Suprapubic skin (tissue), 4 donors: ENCODE measurements around the gene SAMD11. TPM values are rescaled to one million over a fixed set of nuclear protein-coding genes. Genes with fewer than 3 reads are reported as not detected.

Source experiments
- DNase-seq, 2 donors: peaks; one replicate each; pipeline ENCODE4 v3.0.0-alpha.2; 2019; ENCODE audit warnings: low spot score in 2 of 2
- H3K27ac ChIP-seq: fragments of 200-600 bp; sonication (generic); one replicate; pipeline ENCODE4 v1.5.1; 2019
- H3K27me3 ChIP-seq: fragments of 200-600 bp; sonication (generic); one replicate; pipeline ENCODE4 v1.5.1; 2019
- H3K36me3 ChIP-seq: fragments of 200-600 bp; sonication (generic); one replicate; pipeline ENCODE4 v1.5.1; 2019
- H3K4me1 ChIP-seq: fragments of 200-600 bp; sonication (generic); one replicate; pipeline ENCODE4 v1.5.1; 2019
- H3K4me3 ChIP-seq: fragments of 200-600 bp; sonication (generic); one replicate; pipeline ENCODE4 v1.5.1; 2019; ENCODE audit warnings: mild to moderate bottlenecking
- H3K9me3 ChIP-seq: fragments of 200-600 bp; sonication (generic); one replicate; pipeline ENCODE4 v1.5.1; 2019
- EP300 ChIP-seq: sonication (generic); formaldehyde crosslinking; IDR thresholded peaks from one replicate; pipeline ENCODE4 v1.6.1; 2017; ENCODE audit warnings: antibody characterized with exemption
- POLR2A ChIP-seq, 2 donors: fragments of 450-650 bp; IDR thresholded peaks; one replicate each; pipeline ENCODE4 v1.6.1; 2017; ENCODE audit warnings: antibody characterized with exemption in 2 of 2, mild to moderate bottlenecking in 2 of 2, moderate library complexity in 2 of 2
- POLR2AphosphoS5 ChIP-seq, 3 donors: sonication (generic); formaldehyde crosslinking; IDR thresholded peaks; one replicate each; pipeline ENCODE4 v1.6.1; 2017; ENCODE audit warnings: antibody characterized with exemption in 3 of 3
- WGBS: methylation state at CpG from one replicate; pipeline ENCODE4 v1.1.5; 2018; 5-methylcytosine and 5-hydroxymethylcytosine counted together
- total RNA-seq, 4 donors: library from RNA; depleted of rRNA; stranded (reverse); fragments of >200 nt; gene quantifications; one replicate each; pipeline ENCODE4 v1.1.0, GENCODE V29; 2016
- TF ChIP-seq, protein P1 (sequence below), 2 donors: fragments of 200-600 bp in 1 of 2; fragments of 450-650 bp in 1 of 2; sonication (generic) in 1 of 2; IDR thresholded peaks; one replicate each; pipeline ENCODE4 v1.5.1; 2016 to 2019; ENCODE audit warnings: antibody characterized with exemption in 2 of 2, mild to moderate bottlenecking in 1 of 2, moderate library complexity in 1 of 2

Gene SAMD11
- total RNA-seq, 4 donors from 2014 or later: 0.85 to 2.0 (median 1.5) TPM; not detected in 1

- Histone ChIP-seq H3K4me1 (peaks cover 36% of the 10 kb centered on the region), H3K36me3 (no peaks in the 10 kb centered on the region), H3K9me3 (no peaks in the 10 kb centered on the region), H3K27ac (no peak overlapping the region), H3K27me3 (peaks cover 95% of the 10 kb centered on the region), H3K4me3 (no peak overlapping the region)
- DNase-seq: no peak
- TF ChIP-seq EP300: no peak
- TF ChIP-seq, protein P1, sequence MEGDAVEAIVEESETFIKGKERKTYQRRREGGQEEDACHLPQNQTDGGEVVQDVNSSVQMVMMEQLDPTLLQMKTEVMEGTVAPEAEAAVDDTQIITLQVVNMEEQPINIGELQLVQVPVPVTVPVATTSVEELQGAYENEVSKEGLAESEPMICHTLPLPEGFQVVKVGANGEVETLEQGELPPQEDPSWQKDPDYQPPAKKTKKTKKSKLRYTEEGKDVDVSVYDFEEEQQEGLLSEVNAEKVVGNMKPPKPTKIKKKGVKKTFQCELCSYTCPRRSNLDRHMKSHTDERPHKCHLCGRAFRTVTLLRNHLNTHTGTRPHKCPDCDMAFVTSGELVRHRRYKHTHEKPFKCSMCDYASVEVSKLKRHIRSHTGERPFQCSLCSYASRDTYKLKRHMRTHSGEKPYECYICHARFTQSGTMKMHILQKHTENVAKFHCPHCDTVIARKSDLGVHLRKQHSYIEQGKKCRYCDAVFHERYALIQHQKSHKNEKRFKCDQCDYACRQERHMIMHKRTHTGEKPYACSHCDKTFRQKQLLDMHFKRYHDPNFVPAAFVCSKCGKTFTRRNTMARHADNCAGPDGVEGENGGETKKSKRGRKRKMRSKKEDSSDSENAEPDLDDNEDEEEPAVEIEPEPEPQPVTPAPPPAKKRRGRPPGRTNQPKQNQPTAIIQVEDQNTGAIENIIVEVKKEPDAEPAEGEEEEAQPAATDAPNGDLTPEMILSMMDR (IDR thresholded peaks at IDR 0.05): no peak
- TF ChIP-seq POLR2AphosphoS5 (IDR thresholded peaks at IDR 0.05): no peak
- no peak for TF ChIP-seq POLR2A (IDR thresholded peaks at IDR 0.05)
- WGBS: 40% methylated on average over 2 of the region's 10 CpGs
These were observed 4.0 kb downstream of the SAMD11 start for GRCh38 chr1:927748-928147.

DNA sequence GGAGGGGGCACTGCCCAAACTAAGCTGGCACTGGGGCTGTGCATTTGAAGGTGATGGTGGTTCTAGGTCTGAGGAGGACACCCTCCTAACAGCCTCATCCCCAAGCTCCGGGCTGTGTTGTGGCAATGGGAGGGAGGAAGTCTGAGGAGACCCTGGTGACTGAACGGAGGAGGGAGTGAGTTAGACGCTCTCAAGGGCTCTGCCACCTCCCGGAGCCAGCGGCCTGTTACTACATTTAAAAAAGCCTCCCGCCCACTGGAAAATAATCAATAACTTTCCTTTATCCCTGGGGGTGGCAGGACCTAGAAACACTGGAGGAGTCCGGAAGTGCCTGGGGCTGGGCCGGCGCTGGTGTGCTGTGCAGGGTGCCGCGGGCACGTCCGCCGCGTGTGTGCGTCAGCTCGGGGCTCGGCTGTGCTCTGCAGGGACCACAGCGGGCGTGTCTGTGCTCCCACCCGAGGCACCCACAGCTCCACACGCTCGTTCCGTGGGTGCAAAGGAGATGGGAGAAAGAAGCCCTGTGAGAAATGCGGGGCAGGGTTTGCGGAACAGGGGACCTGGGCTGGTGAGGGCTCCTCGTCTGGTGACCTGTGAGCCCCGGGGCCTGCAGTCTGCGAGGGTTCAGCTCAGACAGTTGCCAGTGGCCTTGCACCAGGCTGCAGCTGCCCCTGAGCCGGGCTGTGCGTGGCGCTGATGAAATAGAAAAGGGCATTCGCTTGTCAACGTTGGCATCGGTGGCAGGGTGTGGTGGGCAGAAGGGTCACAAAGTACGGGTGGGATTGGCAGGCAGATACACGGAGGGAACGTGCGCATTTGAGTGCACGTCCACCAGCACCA lies 5.3 kb downstream of the SAMD11 start:
- Histone ChIP-seq H3K9me3 (no peaks in the 10 kb centered on the region), H3K27ac (no peak overlapping the region), H3K27me3 (peaks cover 93% of the 10 kb centered on the region), H3K36me3 (no peaks in the 10 kb centered on the region), H3K4me1 (peaks cover 23% of the 10 kb centered on the region), H3K4me3 (no peak overlapping the region)
- 54% methylated on average over 32 of the region's 40 CpGs for WGBS
- TF ChIP-seq POLR2A (IDR thresholded peaks at IDR 0.05): no peak
- TF ChIP-seq, protein P1 (IDR thresholded peaks at IDR 0.05): no peak
- TF ChIP-seq EP300: no peak
- TF ChIP-seq POLR2AphosphoS5 (IDR thresholded peaks at IDR 0.05): no peak
- DNase-seq: no peak

DNA sequence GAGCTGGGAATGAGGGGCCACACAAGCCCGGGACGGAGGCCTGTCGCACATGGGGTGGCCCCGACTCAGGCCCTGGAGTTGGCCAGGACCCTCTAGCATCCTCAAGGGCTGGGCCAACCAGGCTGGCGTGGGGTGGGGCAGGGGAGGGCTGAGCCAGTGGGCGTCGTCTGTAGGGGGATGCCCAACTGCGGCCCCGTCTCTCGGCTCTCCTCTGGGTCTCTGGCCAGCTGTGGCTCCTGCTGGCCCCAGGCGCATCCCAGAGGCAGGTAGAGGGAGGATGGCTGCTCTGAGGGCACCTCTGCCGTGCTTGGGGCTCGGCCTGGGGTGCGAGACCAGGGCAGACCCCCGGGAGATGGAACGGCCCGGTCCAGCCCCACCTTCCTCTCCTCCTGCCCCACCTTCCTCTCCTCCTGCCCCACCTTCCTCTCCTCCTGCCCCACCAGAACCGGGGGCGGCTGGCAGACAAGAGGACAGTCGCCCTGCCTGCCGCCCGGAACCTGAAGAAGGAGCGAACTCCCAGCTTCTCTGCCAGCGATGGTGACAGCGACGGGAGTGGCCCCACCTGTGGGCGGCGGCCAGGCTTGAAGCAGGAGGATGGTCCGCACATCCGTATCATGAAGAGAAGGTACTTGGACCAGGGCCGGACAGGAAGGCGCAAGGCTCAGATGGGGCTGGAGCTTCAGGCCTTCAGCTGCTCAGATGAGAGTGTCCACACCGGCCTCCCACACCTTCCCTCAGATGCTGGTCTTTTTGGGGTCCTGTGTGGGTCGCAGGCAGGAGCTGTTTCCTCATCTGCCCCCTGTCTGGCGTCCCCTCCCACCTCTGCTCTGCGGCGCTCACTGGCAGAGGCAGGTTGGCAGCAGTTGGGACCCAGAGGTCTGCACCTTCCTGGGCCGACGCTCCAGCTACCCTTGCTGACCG lies 6.2 kb downstream of the SAMD11 start:
- Histone ChIP-seq H3K36me3 (no peaks in the 10 kb centered on the region), H3K4me1 (peaks cover 16% of the 10 kb centered on the region), H3K27ac (no peak overlapping the region), H3K27me3 (peaks cover 86% of the 10 kb centered on the region), H3K4me3 (no peak overlapping the region), H3K9me3 (no peaks in the 10 kb centered on the region)
- WGBS: 58% methylated on average over 37 of the region's 40 CpGs
- DNase-seq: no peak
- no peak for TF ChIP-seq POLR2A (IDR thresholded peaks at IDR 0.05)
- no peak for TF ChIP-seq EP300
- TF ChIP-seq POLR2AphosphoS5 (IDR thresholded peaks at IDR 0.05): no peak
- TF ChIP-seq, protein P1 (IDR thresholded peaks at IDR 0.05): no peak

DNA sequence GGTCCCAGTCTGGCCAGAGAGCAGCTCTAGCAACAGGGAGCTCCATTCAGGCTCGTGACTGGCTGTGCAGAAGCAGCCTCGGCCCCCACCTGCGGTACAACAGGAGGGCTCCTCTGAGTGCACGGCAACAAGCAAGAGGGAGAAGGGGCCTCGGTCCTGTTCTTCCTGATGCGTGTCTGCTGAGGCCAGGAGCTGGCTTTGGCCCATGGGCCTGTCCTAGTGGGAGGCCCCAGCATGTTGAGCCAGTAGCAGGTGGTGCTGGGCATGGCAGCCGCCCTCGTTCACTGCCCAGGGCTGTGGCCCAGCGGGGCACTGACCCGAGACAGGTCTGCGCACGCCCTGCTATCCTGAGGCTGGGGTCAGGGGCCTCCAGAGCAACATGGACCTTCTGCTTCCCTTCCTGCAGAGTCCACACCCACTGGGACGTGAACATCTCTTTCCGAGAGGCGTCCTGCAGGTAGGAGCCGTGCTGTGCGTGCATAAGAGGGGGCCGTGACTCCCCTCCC lies 7.0 kb downstream of the SAMD11 start:
- Histone ChIP-seq H3K36me3 (no peaks in the 10 kb centered on the region), H3K27ac (no peak overlapping the region), H3K4me1 (peaks cover 16% of the 10 kb centered on the region), H3K27me3 (peaks cover 86% of the 10 kb centered on the region), H3K4me3 (no peak overlapping the region), H3K9me3 (no peaks in the 10 kb centered on the region)
- WGBS: 56% methylated on average over 17 of the region's 18 CpGs
- no peak for DNase-seq
- TF ChIP-seq POLR2AphosphoS5 (IDR thresholded peaks at IDR 0.05) (no peak), POLR2A (IDR thresholded peaks at IDR 0.05) (no peak), EP300 (no peak)
- TF ChIP-seq, protein P1 (IDR thresholded peaks at IDR 0.05): no peak
